Endodermal cell (in vitro differentiated cells): ENCODE results near the gene ZNF146. TPM values are rescaled to one million over a fixed set of nuclear protein-coding genes. Genes with fewer than 3 reads are reported as not detected.
A peak's percentile ranks its signal among the peaks of the same experiment; 100 is the strongest.

Experiments
- DNase-seq: peaks from one replicate; pipeline ENCODE4 v3.0.0-alpha.2; 2017
- H3K27ac ChIP-seq: 2 replicates; pipeline ENCODE4 v1.5.1; 2013; ENCODE audit warnings: mild to moderate bottlenecking, low read depth, low read length, moderate library complexity
- H3K27me3 ChIP-seq: 2 replicates; pipeline ENCODE4 v1.6.1; 2013; ENCODE audit warnings: mild to moderate bottlenecking, low read length, moderate library complexity; ENCODE audit not compliant: insufficient read depth, control insufficient read depth, poor library complexity, severe bottlenecking
- H3K36me3 ChIP-seq: 2 replicates; pipeline ENCODE4 v1.7.0; 2013; ENCODE audit warnings: mild to moderate bottlenecking, low read length, moderate library complexity; ENCODE audit not compliant: control insufficient read depth, insufficient read depth
- H3K4me1 ChIP-seq: one replicate; pipeline ENCODE4 v1.7.0; 2013; ENCODE audit warnings: low read length; ENCODE audit not compliant: control insufficient read depth, insufficient read depth
- H3K4me3 ChIP-seq: 2 replicates; pipeline ENCODE4 v1.5.1; 2013; ENCODE audit warnings: mild to moderate bottlenecking, low read length, moderate library complexity
- H3K9ac ChIP-seq: 2 replicates; pipeline ENCODE4 v1.6.1; 2013; ENCODE audit warnings: mild to moderate bottlenecking, low read length, moderate library complexity; ENCODE audit not compliant: poor library complexity, severe bottlenecking; ENCODE audit errors: extremely low read depth
- H3K9me3 ChIP-seq: 2 replicates; pipeline ENCODE4 v1.6.1; 2013; ENCODE audit warnings: mild to moderate bottlenecking, low read length, moderate library complexity; ENCODE audit not compliant: control insufficient read depth
- H3K27ac Mint-ChIP-seq: 2 replicates; pipeline ENCODE4 v1.8.0; 2020; ENCODE audit warnings: mixed read lengths
- H3K27me3 Mint-ChIP-seq: 2 replicates; pipeline ENCODE4 v1.8.0; 2021; ENCODE audit warnings: mild to moderate bottlenecking, mixed read lengths; ENCODE audit not compliant: insufficient read depth
- H3K36me3 Mint-ChIP-seq: 2 replicates; pipeline ENCODE4 v1.8.0; 2020; ENCODE audit warnings: low read depth, mixed read lengths
- H3K4me1 Mint-ChIP-seq: 2 replicates; pipeline ENCODE4 v1.8.0; 2020; ENCODE audit warnings: mixed read lengths
- H3K4me3 Mint-ChIP-seq: 2 replicates; pipeline ENCODE4 v1.8.0; 2020; ENCODE audit warnings: mild to moderate bottlenecking, moderate library complexity, mixed read lengths
- H3K9me3 Mint-ChIP-seq: 2 replicates; pipeline ENCODE4 v1.8.0; 2020; ENCODE audit warnings: mild to moderate bottlenecking, mixed read lengths
- CTCF ChIP-seq: fragments of 200-600 bp; sonication (generic); conservative IDR thresholded peaks from 2 replicates; pipeline ENCODE4 v1.5.0; 2021; ENCODE audit warnings: antibody characterized with exemption, mild to moderate bottlenecking
- WGBS, 2 experiments: methylation state at CpG; one replicate each; pipeline versions ENCODE4 v1.1.5 to v1.1.7; 2013; ENCODE audit warnings: missing lambda C conversion rate in 2 of 2, mixed read lengths in 1 of 2; ENCODE audit not compliant: insufficient coverage in 1 of 2, insufficient read length in 1 of 2; 5-methylcytosine and 5-hydroxymethylcytosine counted together
- total RNA-seq, 2 donors: library from RNA; stranded (reverse); fragmentation: NEBNext Ultra II Directional in 1 of 2; extraction: Animal tissue kit (Norgen Biotek cat#: 25700) in 1 of 2; gene quantifications; 2 replicates in 1 of 2; 3 replicates in 1 of 2; pipeline ENCODE4 v1.2.1, GENCODE V29; 2021

ZNF146 gene
- total RNA-seq, 2 donors from 2014 or later, result 105 to 128 TPM

- no peaks in the 10 kb centered on the region for H3K27me3 ChIP-seq
- no peak for DNase-seq
- WGBS, 2 experiments, result 95 to 98% methylated on average over 28 to 29 of the region's 29 CpGs
- H3K36me3 Mint-ChIP-seq, result peaks cover 2% of the 10 kb centered on the region
- no peak overlapping the region for H3K27ac ChIP-seq
- no peak overlapping the region for H3K9ac ChIP-seq
- H3K27ac Mint-ChIP-seq, result no peak overlapping the region
- H3K4me3 Mint-ChIP-seq, result peak overlapping the region; percentile 62
- H3K9me3 ChIP-seq, result no peaks in the 10 kb centered on the region
- peaks cover 22% of the 10 kb centered on the region for H3K4me1 Mint-ChIP-seq
- no peak overlapping the region for H3K4me3 ChIP-seq
- no peaks in the 10 kb centered on the region for H3K9me3 Mint-ChIP-seq
- no peaks in the 10 kb centered on the region for H3K4me1 ChIP-seq
- peaks cover 13% of the 10 kb centered on the region for H3K27me3 Mint-ChIP-seq
- no peak for TF ChIP-seq CTCF
- H3K36me3 ChIP-seq, result no peaks in the 10 kb centered on the region
Observed at GRCh38 chr19:36246006-36246481, 31.1 kb downstream of the ZNF146 start.

- no peak for TF ChIP-seq CTCF
- Mint-ChIP-seq H3K36me3 (peaks cover 22% of the 10 kb centered on the region), H3K4me1 (peaks cover 8% of the 10 kb centered on the region), H3K9me3 (peaks cover 14% of the 10 kb centered on the region), H3K4me3 (no peak overlapping the region), H3K27me3 (peaks cover 8% of the 10 kb centered on the region), H3K27ac (no peak overlapping the region)
- Histone ChIP-seq H3K27me3 (no peaks in the 10 kb centered on the region), H3K4me3 (no peak overlapping the region), H3K27ac (no peak overlapping the region), H3K9me3 (no peaks in the 10 kb centered on the region), H3K9ac (no peak overlapping the region), H3K36me3 (peaks cover 3% of the 10 kb centered on the region), H3K4me1 (no peaks in the 10 kb centered on the region)
- 90% methylated on average over 1 of the region's 1 CpG; no CpG with 5 or more reads in 1 of the 2 experiments for WGBS, 2 experiments
- no peak for DNase-seq
Observed at GRCh38 chr19:36252047-36252446, 37.1 kb downstream of the ZNF146 start.

GRCh38 chr19:36254848-36255247 is 39.9 kb downstream of the ZNF146 start:
- Histone ChIP-seq H3K27me3 (no peaks in the 10 kb centered on the region), H3K27ac (no peak overlapping the region), H3K36me3 (peaks cover 3% of the 10 kb centered on the region), H3K9ac (no peak overlapping the region), H3K4me1 (no peaks in the 10 kb centered on the region), H3K9me3 (no peaks in the 10 kb centered on the region), H3K4me3 (no peak overlapping the region)
- WGBS, 2 experiments, result 92 to 98% methylated on average over 6 to 11 of the region's 11 CpGs
- Mint-ChIP-seq H3K4me1 (peaks cover 2% of the 10 kb centered on the region), H3K27ac (no peak overlapping the region), H3K36me3 (peaks cover 22% of the 10 kb centered on the region), H3K27me3 (peaks cover 8% of the 10 kb centered on the region), H3K9me3 (peaks cover 16% of the 10 kb centered on the region), H3K4me3 (no peak overlapping the region)
- no peak for DNase-seq
- no peak for TF ChIP-seq CTCF
